T1000 (cell line): Measurements from ENCODE around the gene SLC24A5.

Experiments
- DNase-seq: peaks from one replicate; lab custom pipeline; 2025; ENCODE audit warnings: mixed read lengths; lab: John Stamatoyannopoulos, UW

The SLC24A5 gene

GRCh38 chr15:48190932-48191573 is 70.3 kb downstream of the SLC24A5 start:
- peak; percentile 38 for DNase-seq

DNA sequence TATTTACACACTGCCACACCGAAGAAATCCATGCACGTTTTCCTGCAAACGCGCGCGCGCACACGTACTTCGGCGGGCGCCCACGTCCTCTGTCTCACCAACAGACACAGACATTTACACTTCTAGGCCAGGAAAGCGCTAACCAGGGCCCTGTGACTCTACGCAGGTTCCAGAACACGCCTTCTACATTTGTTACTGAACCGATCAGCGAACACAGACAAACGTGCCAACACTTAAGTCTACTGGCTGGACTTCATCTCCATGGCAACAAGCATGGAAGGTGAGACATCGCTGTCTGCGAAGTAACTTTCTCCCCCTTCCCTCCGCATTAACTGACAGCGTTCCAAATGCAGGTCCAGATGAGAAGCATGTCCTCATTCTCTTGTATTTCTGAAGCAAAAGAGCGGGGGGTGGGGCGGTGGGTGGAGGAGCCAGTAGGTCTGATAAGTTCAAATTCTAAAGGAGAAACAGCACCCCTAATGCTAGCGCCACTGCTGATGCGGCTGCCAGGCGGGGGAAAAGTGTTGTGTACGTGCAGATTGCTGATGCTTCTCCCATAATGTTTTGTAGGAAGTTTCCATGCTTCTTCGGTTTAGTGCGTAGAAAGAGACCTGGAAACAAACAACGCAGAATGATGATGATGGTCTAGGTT is 70.9 kb downstream of the SLC24A5 start, which contains the start of gene CTXN2:
TSS of gene CTXN2 (plus strand) at position 92 of the 652 bp plus-strand sequence. CDS start 9,636 bp downstream, outside the sequence.
- no peak for DNase-seq
